ACHN (cell line): Measurements from ENCODE around the gene GMPR.
"Not testable (repeated sequence)": the region's sequence is repeated elsewhere in the genome, so short reads cannot be mapped to it uniquely, and the experiment has no call there.

Experiments used
- DNase-seq: peaks from one replicate; pipeline ENCODE4 v3.0.0-alpha.2; 2015
- in situ Hi-C: cut with HindIII; loops from 2 replicates; pipeline ENCODE4 v1.10.0; 2017; ENCODE audit warnings: low sequenced_read_pairs, low pct_ligation_motif_present, low pct_unique_long_range_greater_than_20kb

GMPR gene

DNA sequence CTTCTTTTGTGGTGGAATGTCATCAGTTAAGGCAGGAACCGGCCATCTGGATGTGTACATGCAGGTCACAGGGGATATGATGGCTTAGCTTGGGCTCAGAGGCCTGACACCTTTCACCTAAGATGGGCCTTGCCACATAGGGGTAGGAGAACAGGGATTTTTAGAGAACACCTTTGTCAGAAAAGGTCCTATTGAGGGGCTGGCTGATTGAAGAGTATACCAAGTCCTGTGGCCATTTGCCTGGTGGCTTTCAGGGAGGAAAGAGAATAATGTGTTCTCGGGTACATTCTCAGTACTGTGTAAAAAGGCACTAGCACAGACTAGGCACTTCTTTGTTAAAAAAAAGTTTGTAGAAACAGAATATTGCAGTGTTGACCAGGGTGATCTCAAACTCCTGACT is 26.4 kb downstream of the GMPR start:
- in situ Hi-C loops, result no loop called here
- no peak for DNase-seq

DNA sequence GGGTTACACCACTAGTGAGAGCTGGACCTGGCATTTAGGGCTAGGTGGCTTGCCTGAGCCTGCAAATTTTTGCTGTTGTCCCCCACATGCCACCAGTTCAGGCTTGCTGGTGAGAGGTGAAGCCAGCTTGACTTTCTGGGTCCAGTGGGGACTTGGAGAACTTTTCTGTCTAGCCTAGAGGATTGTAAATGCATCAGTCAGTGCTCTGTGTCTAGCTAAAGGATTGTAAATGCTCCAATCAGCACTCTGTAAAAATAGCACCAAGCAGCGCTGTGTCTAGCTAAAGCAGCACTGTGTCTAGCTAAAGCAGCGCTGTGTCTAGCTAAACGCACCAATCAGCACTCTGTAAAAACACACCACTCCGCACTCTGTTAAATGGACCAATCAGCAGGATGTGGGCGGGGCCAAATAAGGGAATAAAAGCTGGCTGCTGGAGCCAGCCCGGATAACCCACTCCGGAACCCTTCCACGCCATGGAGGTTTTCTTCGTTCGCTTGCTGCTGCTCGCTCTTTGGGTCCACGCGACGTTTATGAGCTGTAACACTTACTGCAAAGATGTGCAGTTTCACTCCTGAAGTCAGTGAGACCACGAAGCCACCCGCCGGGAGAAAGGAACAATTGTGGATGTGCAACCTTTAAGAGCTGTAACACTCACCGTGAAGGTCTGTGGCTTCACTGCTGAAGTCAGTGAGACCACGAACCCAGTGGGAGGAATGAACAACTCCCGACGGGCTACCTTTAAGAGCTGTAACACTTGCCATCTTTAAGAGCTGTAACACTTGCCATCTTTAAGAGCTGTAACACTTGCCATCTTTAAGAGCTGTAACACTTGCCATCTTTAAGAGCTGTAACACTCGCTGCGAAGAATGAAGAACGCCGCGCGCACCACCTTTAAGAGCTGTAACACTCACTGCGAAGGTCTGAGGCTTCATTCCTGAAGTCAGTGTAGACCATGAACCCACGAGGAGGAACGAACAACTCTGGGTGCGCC is 27.3 kb downstream of the GMPR start:
- in situ Hi-C loops, result no loop called here
- DNase-seq, result no peak

DNA sequence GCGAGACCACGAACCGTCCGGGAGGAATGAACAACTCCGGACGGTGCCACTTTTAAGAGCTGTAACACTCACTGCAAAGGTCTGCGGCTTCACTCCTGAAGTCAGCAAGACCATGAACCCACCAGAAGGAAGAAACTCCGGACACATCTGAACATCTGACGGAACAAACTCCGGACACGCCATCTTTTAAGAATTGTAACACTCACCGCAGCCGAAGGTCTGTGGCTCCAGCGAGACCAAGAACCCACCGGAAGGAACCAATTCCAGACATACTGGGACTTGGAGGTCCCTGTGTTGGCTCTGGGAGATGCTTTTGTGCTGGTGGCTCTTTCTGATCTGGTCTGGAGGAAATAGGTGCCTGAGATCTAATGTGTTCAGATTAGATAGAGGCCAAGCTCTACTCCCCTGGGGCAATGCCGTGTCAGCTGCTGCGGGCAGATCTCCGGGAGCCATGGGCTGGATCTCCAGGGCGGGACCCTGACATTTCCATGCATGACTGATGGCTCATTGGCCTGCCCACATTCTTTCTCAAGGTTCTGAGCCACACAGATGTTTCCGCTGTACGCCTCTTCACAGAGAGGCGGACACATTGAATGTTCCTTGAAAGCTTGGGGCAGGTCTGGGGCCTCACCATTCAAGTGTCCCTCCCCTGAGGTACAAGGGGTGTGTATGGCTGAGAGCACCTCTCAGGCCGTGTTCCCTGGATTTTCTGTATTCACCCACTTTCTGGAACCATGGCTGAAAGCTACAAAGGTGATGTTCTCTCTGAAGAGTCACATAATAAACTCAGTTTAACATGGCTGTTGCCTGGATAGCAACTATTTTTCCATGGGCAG is 29.3 kb downstream of the GMPR start:
- no peak for DNase-seq

DNA sequence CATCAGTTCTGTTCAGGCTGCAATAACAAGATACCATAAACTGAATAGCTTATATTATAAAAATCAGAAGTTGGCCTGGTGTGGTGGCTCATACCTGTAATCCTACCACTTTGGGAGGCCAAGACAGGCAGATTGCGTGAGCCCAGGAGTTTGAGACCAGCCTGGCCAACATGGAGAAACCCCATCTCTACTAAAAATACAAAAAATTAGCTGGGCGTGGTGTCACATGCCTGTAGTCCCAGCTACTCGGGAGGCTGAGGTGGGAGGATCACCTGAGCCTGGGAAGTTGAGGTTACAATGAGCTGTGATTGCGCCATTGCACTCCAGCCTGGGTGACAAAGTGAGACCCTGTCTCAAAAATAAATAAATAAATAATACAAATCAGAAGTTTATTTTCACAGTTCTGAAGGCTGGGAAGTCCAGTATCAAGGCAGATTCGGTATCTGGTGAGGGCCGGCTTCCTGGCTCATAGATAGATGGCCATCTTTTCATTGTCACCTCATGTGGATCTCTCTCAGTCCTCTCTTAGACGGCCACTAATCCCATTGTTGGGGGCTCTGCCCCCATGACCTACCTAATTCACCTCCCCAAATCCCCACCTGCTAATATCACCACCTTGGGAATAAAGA is 31.2 kb downstream of the GMPR start:
- in situ Hi-C loops, DNase-seq: not testable (repeated sequence)

More for the DNA sequence above, 29.3 kb downstream of the GMPR start:
- in situ Hi-C loops, result no loop called here

DNA sequence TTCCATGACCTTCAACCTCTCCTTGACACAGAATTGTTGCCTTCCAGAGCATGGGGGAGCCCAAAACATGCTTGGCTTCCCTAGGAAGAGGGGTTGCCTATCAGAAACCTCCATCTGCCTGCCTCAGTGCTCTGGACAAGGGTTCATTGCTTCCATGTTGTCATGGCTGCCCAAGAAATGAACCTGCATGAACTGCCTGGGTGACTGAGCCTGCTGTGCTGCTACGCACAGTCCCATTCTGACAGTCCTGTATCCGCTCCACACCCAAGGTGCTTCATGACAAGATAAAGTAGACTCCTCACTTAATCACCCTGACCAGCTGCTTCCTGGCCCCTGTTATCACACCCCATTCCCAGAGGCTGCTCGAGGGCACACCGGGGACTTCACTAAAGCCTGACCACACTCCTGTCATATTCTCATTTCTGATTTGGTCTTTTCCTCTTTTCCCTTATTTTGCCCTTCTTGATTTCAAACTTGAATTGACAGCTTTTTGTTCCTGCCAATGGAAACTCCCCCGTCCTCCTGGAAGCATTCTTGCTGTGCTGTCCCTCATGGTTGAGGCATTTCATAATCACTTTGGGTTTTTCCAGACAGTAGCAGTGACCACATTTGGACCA is 31.9 kb downstream of the GMPR start:
- in situ Hi-C loops, result no loop called here

DNA sequence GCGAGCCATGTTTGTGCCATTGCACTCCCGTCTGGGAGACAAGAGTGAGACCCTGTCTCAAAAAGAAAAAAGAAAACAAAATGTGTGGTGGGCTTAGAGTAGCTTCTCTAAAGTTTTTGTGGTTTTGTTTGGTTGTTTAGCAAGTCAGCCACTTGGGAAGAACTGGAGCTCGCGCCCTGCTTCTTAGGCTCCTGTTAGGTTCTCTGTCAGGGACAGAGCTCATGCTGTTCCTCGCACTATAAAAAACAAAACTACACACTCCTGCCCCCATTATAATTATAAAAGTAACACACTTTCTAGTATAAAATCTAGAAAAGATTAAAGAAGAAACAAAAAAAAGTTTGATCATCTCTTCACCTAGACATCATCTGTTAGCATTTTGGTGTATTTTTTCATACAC is 33.0 kb downstream of the GMPR start:
- in situ Hi-C loops, result no loop called here
- DNase-seq, result no peak

More for the DNA sequence above, 31.9 kb downstream of the GMPR start:
- no peak for DNase-seq

DNA sequence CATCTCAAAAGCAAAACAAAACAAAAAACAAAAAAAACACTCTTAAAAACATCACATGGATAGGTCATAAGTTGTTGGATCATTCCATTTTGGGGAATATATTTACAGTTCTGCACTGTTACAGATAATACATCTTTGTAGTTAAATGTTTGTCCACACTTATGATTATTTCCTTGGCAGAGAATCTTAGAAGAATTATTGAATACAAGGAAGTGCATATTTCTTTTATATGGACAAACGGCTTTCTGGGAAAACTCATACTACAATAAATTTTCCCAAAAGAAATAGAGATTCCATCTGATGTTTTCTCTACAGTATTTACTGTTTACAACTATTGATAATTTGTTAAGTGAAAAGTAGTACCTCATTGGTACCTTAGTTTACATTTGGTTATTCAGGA is 33.8 kb downstream of the GMPR start:
- no peak for DNase-seq
- in situ Hi-C loops, result no loop called here

DNA sequence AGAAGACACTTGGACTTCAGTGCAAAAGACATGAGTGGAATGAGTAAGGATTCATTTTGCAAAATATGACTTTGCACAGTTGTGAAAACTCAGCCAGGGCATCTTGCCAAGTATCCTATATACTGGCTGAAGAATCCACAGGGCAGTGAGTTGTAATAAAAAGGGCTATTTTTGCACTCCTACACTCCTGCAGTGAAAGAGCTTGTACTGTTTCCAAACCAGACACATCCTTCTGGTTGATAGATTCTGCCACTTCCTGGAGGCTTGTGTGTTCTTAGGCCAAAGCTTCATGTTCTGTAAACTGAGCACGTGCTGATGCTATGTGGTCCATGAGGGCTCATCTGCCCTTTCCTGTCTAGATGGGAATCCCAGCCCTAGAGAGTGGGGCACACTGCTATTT is 34.9 kb downstream of the GMPR start:
- no peak for DNase-seq
- in situ Hi-C loops, result no loop called here

DNA sequence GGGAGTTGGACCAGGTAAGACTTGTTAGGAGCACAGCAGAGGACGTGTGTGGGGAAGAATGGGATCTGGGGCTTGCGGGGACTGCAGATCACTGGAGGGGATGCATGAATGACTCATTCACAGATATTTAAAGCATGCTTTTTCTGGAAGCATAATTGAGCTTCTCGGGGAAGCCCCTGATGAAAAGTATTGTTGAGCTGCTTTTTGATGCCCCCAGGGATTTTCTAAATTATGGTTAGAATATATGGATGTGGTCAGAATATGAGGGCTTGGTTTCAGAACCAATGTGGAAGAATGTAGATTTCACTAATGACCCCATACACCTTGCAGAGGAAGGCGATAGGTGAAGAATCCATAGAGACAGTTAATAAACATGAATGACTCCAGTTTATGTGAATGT is 36.1 kb downstream of the GMPR start:
- in situ Hi-C loops, result no loop called here
- DNase-seq, result no peak

DNA sequence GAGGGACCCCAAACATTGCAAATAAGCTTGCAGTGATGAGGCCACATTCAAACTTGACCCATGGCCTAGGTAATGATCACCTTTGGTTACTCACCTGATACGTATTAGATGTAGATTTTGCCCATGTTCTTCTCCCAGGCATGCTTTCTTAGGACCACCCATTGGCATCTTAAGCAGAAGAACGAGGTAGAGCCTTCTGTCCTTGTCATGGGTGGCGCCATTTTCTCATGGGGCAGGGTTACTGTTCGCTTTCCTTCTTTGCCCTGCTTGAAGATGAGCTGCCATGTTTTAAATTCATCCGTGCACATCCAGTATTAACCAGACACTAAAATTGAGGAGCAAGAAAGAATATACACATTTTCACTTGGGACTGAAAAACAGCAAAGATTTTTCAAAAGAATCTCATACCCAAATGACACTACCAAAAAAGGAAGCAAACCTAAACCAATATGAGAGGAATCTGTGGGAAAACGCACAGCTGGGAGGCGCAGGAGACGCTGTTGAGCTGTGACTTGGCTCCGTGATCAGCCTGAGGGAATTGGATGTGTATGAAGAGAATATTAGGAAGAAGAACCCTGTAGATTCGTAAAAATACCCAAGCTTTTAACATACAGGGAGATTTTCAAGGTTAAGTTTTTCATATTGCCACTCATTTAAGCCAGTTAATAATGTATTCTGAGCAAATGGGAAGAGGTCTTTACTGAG is 36.6 kb downstream of the GMPR start:
- no peak for DNase-seq
- in situ Hi-C loops, result no loop called here

DNA sequence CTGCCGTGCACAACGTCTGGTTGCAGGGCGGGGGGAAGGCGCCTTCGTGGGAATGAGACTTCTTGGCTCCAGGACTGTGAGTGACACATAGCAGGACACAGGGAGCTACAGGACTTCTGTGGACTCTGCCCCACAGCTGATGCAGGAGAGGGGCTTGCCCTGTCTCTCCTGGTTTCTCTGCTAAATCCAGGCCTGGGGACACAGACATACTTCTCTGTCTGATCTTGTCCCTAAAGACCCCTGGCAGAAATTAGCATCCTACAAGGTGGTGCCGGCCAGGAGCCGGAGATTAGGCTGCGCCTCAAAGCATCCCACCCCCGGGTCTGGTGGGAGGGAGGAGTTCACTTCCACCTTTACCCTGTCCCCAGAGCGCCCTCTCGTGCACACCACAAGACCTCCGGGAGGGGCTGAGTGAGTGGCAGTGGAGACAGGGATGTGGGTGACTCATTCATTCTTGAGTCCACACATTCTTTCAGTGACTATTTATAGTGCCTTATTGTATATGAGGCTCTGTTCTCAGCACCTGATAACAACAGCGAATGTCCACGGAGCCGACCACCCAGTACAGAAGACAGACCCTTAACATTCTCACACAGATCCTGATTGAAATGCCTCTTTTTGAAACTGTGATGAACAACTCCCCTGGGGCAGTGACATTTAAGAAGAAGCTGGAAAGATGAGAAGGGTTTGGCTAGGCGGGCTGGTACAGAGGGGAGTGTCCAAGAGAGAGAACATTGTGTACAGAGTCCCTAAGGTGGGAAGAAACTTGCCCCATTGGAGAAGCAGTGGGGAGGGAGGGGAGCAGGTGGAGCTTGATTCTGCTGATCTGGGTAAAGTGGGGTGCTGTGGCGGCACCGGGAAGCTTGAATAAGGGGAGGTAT is 39.0 kb downstream of the GMPR start:
- in situ Hi-C loops, result no loop called here
- peak; percentile 93 for DNase-seq

DNA sequence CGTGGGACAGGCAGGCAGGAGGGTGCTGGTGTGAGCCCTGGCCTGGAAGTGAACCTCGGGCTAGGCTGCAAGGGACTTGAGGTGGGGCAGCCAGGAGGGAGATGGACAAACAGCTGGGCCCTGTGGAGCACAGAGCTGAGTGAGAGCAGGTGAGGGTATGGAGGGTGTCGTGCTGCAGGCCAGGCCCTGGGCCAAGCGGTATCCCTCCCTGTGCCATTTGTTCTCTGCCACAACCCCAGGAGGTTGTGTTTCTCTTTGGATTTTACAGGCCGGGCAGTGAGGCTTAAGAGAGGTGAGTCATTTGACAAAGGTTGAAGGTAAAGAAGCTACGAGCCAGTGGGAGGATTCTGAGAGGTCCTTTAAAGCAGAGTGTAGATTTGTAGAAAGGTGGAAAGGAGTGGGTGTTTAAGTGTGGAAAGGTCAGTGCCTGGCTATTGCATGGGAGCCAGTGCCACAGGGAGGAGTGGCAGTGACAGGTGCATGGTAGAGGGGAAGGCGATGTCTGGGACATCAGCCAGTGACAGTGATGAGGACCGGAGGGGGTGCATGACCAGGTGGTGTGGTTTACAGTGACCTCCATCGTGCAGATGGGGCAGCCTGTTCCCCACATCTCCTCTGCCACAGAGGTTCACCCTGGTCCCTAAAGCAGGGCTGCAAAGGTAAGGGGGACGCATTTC is 39.8 kb downstream of the GMPR start:
- DNase-seq, result peak; percentile 5
- in situ Hi-C loops, result no loop called here

DNA sequence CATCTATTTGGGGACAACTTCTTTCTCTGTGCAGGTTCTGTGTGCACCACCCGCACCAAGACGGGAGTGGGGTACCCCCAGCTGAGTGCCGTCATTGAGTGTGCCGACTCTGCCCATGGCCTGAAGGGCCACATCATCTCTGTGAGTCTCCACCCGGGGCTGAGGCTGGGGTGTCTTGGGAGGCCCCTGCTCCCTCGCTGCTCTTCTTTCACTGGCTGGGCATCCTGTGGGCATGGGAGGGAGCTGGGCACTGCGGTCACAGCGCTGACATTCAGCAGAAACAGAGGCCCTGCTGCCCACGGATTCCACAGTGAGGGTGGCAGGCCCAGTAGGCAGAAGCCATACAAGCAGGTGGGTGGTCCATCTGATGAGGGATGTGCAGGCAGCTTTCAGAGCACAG is 40.4 kb downstream of the GMPR start:
- no peak for DNase-seq
- in situ Hi-C loops, result no loop called here

DNA sequence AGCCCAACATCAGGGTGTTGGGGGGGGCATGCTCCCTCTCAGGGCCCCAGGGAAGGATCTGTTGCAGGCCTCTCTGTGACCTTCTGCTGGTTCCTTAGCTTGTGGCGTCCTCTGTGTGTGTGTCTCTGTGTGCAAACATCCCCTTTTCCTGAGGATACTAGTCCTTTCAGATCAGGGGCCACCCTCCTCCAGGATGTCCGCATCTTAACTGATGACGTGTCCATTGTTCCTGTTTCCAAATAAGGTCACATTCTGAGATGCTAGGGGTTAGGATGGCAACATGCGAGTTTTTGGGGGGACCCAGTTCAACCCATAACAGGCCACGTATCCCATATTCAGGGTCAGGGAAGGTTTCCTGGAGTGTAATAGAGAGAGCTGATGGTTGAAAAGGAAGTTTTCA is 40.9 kb downstream of the GMPR start:
- in situ Hi-C loops, result no loop called here

DNA sequence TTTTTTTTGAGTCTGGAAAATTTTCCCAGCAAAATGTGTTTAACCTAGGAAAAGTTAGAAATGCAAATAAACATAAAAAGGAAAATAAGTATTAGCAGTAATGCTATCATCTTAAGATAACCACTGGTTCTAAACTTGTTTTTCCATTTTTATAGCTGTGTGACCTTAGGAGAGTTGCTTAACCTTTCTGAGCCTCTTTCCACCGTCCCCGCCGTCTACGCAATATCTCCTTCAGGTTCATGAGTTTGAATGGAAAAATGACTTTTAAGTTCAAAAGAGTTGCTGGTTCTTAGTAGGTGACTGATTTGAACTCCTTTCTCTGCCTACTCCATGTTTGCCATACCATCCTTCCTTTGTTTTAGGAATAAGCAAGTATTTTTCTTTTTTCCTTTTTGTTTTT is 44.0 kb downstream of the GMPR start:
- DNase-seq, result no peak
- in situ Hi-C loops, result no loop called here

More for the DNA sequence above, 40.9 kb downstream of the GMPR start:
- DNase-seq, result no peak

DNA sequence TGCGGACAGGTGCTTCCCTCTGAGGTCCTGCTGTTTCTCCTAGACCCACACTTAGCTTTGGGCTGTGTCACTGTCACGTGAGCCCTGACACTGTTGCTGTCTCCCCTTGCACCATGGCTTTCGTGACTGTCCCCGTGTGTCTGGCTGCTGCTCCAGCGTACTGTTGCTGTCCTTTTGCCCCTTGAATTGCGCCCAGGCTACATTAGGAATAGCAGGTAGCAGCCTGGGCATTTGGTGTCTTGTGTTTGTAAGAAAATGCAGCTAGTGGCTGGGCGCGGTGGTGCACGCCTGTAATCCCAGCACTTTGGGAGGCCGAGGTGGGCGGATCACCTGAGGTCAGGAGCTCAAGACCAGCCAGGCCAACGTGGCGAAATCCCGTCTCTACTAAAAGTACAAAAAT is 46.1 kb downstream of the GMPR start:
- in situ Hi-C loops, result no loop called here

More for the DNA sequence above, 46.1 kb downstream of the GMPR start:
- DNase-seq, result no peak
